Heart left ventricle (tissue), 13 donors: ENCODE data around the gene MVD.

Experiments used
- POLR2A ChIP-seq, 2 donors: fragments of 450-650 bp; IDR thresholded peaks; one replicate each; pipeline ENCODE4 v1.6.1; 2017; ENCODE audit warnings: antibody characterized with exemption in 2 of 2, mild to moderate bottlenecking in 2 of 2, moderate library complexity in 2 of 2
- TF ChIP-seq, protein P1 (sequence below), 12 donors: fragments of 200-600 bp; sonication (generic) in 4 of 12; IDR thresholded peaks; one replicate each; pipeline versions ENCODE4 v1.5.0 to v1.8.0; 2018 to 2022; ENCODE audit warnings: antibody characterized with exemption in 12 of 12, mild to moderate bottlenecking in 5 of 12
- donor health status: ischemic (EF 13 %, LVEDD 7.1; RV severe dilation, severe dysfunction).
- donor health status: DM: no; HTN: yes; CAD: no.
- donor health status: DM: no; HTN: no; CAD: no.
- donor health status: ischemic (EF 25% LVEDD 6.9; RV normal size, moderate dysfunction).
- donor health status: ischemic (EF 25% LVEDD 5.7; RV mildly dilated, moderate dysfunction).
- donor health status: ischemic (EF 35%, LVEDD 5.7; RV mildly dilated, moderate dysfunction).
- donor health status: nonischemic (EF 11% LVEDD 7.7; RV severe dilation, severe dysfunction).
- donor health status: DM: yes; HTN: yes; CAD: no.
- donor health status: PGD.
- donor health status: ischemic (EF 29% LVEDD 5.4; RV normal size, mild dysfunction).
- donor health status: nonischemic (EF 23%, LVEDD 6.1; RV moderate dilation, normal function).

DNA sequence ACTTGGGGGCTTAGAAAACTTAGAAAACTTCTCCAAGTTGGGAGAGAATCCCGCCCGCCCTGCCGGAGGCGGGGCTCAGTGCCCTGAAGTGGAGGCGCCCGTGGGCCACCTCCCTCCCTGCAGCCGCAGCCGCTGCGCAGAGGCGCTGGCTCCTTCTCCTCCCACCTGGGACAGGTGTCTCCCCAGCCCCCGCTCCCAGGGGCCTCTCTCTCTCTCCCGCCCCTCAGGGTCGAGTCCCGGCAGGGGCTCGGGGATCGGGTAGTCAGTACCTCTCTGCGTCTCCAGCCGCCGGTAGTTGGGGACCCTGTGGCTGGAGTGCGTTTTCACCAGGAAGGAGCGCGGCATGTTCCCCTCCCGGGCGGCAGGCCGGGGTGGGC, 23.2 kb upstream of the MVD start:
- TF ChIP-seq, protein P1, sequence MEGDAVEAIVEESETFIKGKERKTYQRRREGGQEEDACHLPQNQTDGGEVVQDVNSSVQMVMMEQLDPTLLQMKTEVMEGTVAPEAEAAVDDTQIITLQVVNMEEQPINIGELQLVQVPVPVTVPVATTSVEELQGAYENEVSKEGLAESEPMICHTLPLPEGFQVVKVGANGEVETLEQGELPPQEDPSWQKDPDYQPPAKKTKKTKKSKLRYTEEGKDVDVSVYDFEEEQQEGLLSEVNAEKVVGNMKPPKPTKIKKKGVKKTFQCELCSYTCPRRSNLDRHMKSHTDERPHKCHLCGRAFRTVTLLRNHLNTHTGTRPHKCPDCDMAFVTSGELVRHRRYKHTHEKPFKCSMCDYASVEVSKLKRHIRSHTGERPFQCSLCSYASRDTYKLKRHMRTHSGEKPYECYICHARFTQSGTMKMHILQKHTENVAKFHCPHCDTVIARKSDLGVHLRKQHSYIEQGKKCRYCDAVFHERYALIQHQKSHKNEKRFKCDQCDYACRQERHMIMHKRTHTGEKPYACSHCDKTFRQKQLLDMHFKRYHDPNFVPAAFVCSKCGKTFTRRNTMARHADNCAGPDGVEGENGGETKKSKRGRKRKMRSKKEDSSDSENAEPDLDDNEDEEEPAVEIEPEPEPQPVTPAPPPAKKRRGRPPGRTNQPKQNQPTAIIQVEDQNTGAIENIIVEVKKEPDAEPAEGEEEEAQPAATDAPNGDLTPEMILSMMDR (IDR thresholded peaks at IDR 0.05), result no peak
- no peak for TF ChIP-seq POLR2A (IDR thresholded peaks at IDR 0.05)
